HEK293T (cell line): ENCODE data around the gene GABBR2.

Source experiments
- CTCF ChIA-PET: fragments of 350-600 bp; formaldehyde crosslinking; extraction: SDS; loops from one replicate; lab custom pipeline; 2021; ENCODE audit warnings: antibody characterized with exemption, inconsistent platforms; lab: Yijun Ruan, JAX
- POLR2A ChIA-PET: fragments of 350-600 bp; formaldehyde crosslinking; extraction: SDS; loops from one replicate; lab custom pipeline; 2020; ENCODE audit warnings: antibody characterized with exemption, inconsistent platforms; lab: Yijun Ruan, JAX
- DNase-seq: peaks from one replicate; pipeline ENCODE4 v3.0.0; 2012; ENCODE audit warnings: mixed read lengths; ENCODE audit errors: extremely low spot score
- ARNT ChIP-seq: fragments of 450-650 bp; IDR thresholded peaks from 2 replicates; pipeline ENCODE4 v1.6.1; 2017; ENCODE audit warnings: mild to moderate bottlenecking
- BHLHE40 ChIP-seq: fragments of 450-650 bp; IDR thresholded peaks from 2 replicates; pipeline ENCODE4 v1.6.1; 2016; ENCODE audit warnings: mild to moderate bottlenecking, moderate library complexity, borderline replicate concordance
- CTBP1 ChIP-seq: fragments of 450-650 bp; IDR thresholded peaks from 2 replicates; pipeline ENCODE4 v1.6.1; 2016; ENCODE audit warnings: borderline replicate concordance
- ELF4 ChIP-seq: fragments of 450-650 bp; IDR thresholded peaks from 2 replicates; pipeline ENCODE4 v1.6.1; 2017; ENCODE audit warnings: antibody characterized with exemption
- FOXA1 ChIP-seq: fragments of 450-650 bp; IDR thresholded peaks from 2 replicates; pipeline ENCODE4 v1.6.1; 2016; ENCODE audit warnings: mild to moderate bottlenecking
- FOXK2 ChIP-seq: fragments of 450-650 bp; IDR thresholded peaks from 2 replicates; pipeline ENCODE4 v1.6.1; 2016; ENCODE audit warnings: mild to moderate bottlenecking
- FOXM1 ChIP-seq: fragments of 450-650 bp; IDR thresholded peaks from 2 replicates; pipeline ENCODE4 v1.6.1; 2017; ENCODE audit warnings: mild to moderate bottlenecking, borderline replicate concordance
- HDGF ChIP-seq: fragments of 450-650 bp; IDR thresholded peaks from 2 replicates; pipeline ENCODE4 v1.6.1; 2017; ENCODE audit warnings: antibody characterized with exemption, borderline replicate concordance
- L3MBTL2 ChIP-seq: fragments of 450-650 bp; conservative IDR thresholded peaks from 2 replicates; pipeline ENCODE4 v1.6.1; 2016; ENCODE audit warnings: mild to moderate bottlenecking
- LEF1 ChIP-seq: fragments of 450-650 bp; IDR thresholded peaks from 2 replicates; pipeline ENCODE4 v1.6.1; 2017; ENCODE audit warnings: mild to moderate bottlenecking, borderline replicate concordance
- NFRKB ChIP-seq: fragments of 450-650 bp; IDR thresholded peaks from 2 replicates; pipeline ENCODE4 v1.6.1; 2016; ENCODE audit warnings: mild to moderate bottlenecking, moderate library complexity
- SP1 ChIP-seq: fragments of 450-650 bp; IDR thresholded peaks from 2 replicates; pipeline ENCODE4 v1.6.1; 2017
- SUZ12 ChIP-seq: fragments of 450-650 bp; IDR thresholded peaks from 2 replicates; pipeline ENCODE4 v1.6.1; 2016; ENCODE audit warnings: mild to moderate bottlenecking
- TARDBP ChIP-seq: fragments of 450-650 bp; IDR thresholded peaks from 2 replicates; pipeline ENCODE4 v1.6.1; 2016
- ZNF384 ChIP-seq: fragments of 450-650 bp; IDR thresholded peaks from 2 replicates; pipeline ENCODE4 v1.6.1; 2016
- TF ChIP-seq, protein P1 (sequence below): fragments of 450-650 bp; IDR thresholded peaks from 2 replicates; pipeline ENCODE4 v1.6.1; 2016

GABBR2 gene

DNA sequence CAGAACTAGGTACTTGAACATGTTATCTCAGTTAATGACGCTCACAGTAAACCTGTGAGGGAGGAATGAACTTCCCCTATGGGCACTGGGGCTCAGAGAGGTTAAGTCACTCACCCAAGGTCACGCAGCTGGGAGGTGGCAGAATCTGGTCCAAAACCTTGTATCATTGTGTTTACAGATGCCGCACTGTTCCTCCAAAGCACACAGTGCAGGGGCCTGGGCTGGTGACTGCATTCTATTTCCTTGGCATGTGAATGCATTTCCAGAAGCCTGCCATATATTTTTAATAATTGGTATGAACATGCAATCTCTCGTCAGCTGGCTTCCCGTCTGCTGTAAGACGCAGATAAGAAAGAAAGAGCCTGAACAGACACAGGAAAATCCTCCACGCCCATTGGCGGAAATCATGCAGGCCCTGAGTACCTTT lies 376.3 kb downstream of the GABBR2 start:
- ChIA-PET POLR2A (no interaction called here), CTCF (no interaction called here)
- peak; percentile 0 for DNase-seq
- TF ChIP-seq LEF1 (no peak), BHLHE40 (no peak), L3MBTL2 (no peak), SP1 (no peak), SUZ12 (no peak), FOXA1 (no peak), FOXK2 (no peak), HDGF (no peak), TARDBP (no peak), ELF4 (no peak), NFRKB (no peak), ARNT (no peak), CTBP1 (no peak), ZNF384 (no peak)
- TF ChIP-seq, protein P1, sequence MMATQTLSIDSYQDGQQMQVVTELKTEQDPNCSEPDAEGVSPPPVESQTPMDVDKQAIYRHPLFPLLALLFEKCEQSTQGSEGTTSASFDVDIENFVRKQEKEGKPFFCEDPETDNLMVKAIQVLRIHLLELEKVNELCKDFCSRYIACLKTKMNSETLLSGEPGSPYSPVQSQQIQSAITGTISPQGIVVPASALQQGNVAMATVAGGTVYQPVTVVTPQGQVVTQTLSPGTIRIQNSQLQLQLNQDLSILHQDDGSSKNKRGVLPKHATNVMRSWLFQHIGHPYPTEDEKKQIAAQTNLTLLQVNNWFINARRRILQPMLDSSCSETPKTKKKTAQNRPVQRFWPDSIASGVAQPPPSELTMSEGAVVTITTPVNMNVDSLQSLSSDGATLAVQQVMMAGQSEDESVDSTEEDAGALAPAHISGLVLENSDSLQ = no peak

DNA sequence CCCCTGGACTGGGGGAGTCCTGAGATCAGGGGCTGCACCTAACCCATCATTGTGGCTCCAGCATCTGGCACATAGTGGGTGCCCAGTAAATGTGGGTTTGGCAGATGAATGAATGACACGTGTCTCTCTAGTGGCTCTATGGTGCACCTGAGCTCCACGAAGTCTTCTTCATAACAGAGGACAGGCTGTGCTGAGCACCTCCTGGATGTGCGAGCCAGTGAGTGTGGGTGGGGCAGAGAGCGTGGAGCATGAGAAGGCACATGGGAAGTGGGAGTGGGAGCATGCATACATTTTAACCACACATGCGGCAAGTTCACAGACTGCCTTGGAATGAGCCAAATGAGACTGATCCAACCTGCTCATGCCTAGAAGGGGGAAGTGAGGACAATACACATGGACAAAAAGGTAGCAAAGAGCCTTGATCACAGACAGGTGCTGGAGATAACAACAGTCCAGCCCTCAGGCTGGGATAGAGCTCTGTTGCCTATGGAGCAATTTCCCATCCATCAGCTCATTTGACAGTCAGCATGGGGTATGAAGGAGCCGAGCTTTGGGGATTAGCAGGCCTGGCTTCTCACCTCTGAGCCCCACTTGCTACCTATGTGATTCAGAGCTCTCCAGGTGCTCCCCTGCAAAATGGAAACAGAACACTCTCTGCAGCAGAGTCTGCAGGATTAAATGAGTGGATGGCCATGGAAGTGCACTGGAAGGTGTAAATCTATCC lies 377.0 kb downstream of the GABBR2 start:
- TF ChIP-seq TARDBP (no peak), HDGF (no peak), ZNF384 (no peak)
- DNase-seq = no peak
- ChIA-PET CTCF (no interaction called here), POLR2A (no interaction called here)

DNA sequence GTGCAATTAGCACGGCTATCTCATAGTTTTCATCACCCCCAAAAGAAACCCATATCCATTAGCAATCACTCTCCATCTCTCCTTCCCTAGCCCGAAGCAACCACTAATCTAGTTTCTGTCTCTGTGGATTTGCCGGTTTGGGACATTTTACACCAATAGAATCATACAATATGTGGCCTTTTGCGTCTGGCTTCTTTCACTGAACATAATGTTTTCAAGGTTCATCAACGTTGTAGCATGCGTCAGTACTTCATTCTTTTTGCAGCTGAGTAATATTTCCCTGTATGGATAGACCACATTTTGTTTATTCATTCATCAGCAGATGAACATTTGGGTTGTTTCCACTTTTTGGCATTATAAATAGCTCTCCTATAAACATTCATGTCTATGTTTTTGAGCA lies 377.9 kb downstream of the GABBR2 start:
- CTCF ChIA-PET = no interaction called here
- POLR2A ChIA-PET = no interaction called here
- no peak for TF ChIP-seq FOXK2
- no peak for TF ChIP-seq ELF4
- no peak for TF ChIP-seq SP1
- TF ChIP-seq HDGF = no peak
- no peak for TF ChIP-seq SUZ12
- no peak for TF ChIP-seq L3MBTL2
- TF ChIP-seq ZNF384 = no peak
- no peak for TF ChIP-seq FOXM1
- TF ChIP-seq FOXA1 = no peak
- no peak for TF ChIP-seq CTBP1
- no peak for TF ChIP-seq TARDBP
- no peak for TF ChIP-seq NFRKB
- DNase-seq = no peak

- ChIA-PET CTCF (no interaction called here), POLR2A (no interaction called here)
- no peak for DNase-seq
Measured at GRCh38 chr9:98329904-98330303, 378.8 kb downstream of the GABBR2 start.

DNA sequence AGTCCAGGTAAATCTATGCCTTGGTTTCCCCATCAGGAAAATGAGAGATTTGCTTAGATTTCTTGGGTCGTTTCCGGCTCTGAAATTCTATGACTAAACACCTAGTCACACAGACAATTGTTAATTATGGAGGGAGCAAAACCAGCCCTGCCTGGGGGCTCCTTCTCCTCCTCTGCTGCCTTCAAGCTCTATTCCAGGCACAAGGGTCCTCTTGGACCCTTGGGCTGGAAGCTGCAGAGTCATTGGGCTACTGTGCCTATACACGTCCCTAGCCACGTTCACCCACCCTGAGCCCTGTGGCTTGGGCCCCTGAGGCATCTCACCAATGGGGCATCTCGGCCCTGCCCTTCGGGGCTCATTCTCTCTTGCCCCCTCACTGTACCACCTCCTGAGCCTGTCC lies 379.5 kb downstream of the GABBR2 start:
- no peak for DNase-seq
- ChIA-PET CTCF (no interaction called here), POLR2A (no interaction called here)
- TF ChIP-seq FOXM1 (no peak), BHLHE40 (no peak), FOXK2 (no peak), ELF4 (no peak), FOXA1 (no peak), CTBP1 (no peak), NFRKB (no peak), TARDBP (no peak), ARNT (no peak), HDGF (no peak), SUZ12 (no peak), L3MBTL2 (no peak)
- TF ChIP-seq, protein P1 = no peak

More at GRCh38 chr9:98329904-98330303, 378.8 kb downstream of the GABBR2 start:
- TF ChIP-seq ELF4 = no peak
- TF ChIP-seq FOXK2 = no peak
- no peak for TF ChIP-seq BHLHE40
- no peak for TF ChIP-seq ARNT
- no peak for TF ChIP-seq TARDBP
- no peak for TF ChIP-seq L3MBTL2
- no peak for TF ChIP-seq HDGF
- no peak for TF ChIP-seq NFRKB
- TF ChIP-seq SP1 = no peak
- TF ChIP-seq, protein P1 = no peak
- TF ChIP-seq CTBP1 = no peak
- no peak for TF ChIP-seq FOXM1
- TF ChIP-seq ZNF384 = no peak
- no peak for TF ChIP-seq FOXA1

- POLR2A ChIA-PET = no interaction called here
- DNase-seq = no peak
- CTCF ChIA-PET = no interaction called here
- TF ChIP-seq BHLHE40 (no peak), ARNT (no peak), ELF4 (no peak)
- TF ChIP-seq, protein P1 = no peak
Measured at GRCh38 chr9:98328770-98329169, 380.0 kb downstream of the GABBR2 start.
